HCT116 (cell line): Measurements from ENCODE around the gene GREB1L. TPM values are rescaled to one million over a fixed set of nuclear protein-coding genes. Genes with fewer than 3 reads are reported as not detected.

Source experiments
- ATAC-seq: fragments of 200-7000 bp; cut with Tn5 transposase; 2 replicates; pipeline ENCODE4 v1.9.1; 2020; ENCODE audit warnings: mild to moderate bottlenecking, moderate library complexity
- BruUV-seq: library from RNA; stranded (reverse); fragments of 400-500 nt; replicated peaks from 2 replicates; lab custom pipeline; 2021; lab: Mats Ljungman, UMichigan
- CTCF ChIA-PET: fragments of 300-600 bp; sonication (Branson Sonifier 250); formaldehyde crosslinking; loops from one replicate; lab custom pipeline; 2021; ENCODE audit warnings: antibody characterized with exemption; lab: Charles Lee
- POLR2A ChIA-PET: fragments of 300-600, 350-600 bp; sonication (Branson Sonifier 250); formaldehyde crosslinking; loops from one replicate; lab custom pipeline; 2021; ENCODE audit warnings: antibody characterized with exemption; lab: Charles Lee
- RAD21 ChIA-PET, 2 experiments: fragments of 300-600 bp; sonication (Branson Sonifier 250); formaldehyde crosslinking; loops; one replicate each; lab custom pipeline; 2023; ENCODE audit warnings: low total read pairs in 2 of 2; ENCODE audit not compliant: uncharacterized antibody in 2 of 2, unreplicated experiment in 2 of 2, low non-redundant PET in 1 of 2; lab: Charles Lee
- DNase-seq: peaks from one replicate; pipeline ENCODE4 v3.0.0-alpha.2; 2010; ENCODE audit warnings: low read depth, low spot score
- H2AFZ ChIP-seq: fragments of 200-600 bp; shearing (Covaris generic), sonication (generic); 2 replicates; pipeline ENCODE4 v1.6.1; 2017; ENCODE audit warnings: low read depth, mixed run types, mixed read lengths, antibody characterized with exemption, low read length; ENCODE audit not compliant: poor library complexity, severe bottlenecking
- H3K27ac ChIP-seq: 2 replicates; pipeline ENCODE4 v1.5.1; 2012; ENCODE audit warnings: low read depth, low read length
- H3K27me3 ChIP-seq: fragments of 200-600 bp; sonication (generic); 2 replicates; pipeline ENCODE4 v1.6.1; 2016; ENCODE audit warnings: mixed run types, low read length, mixed read lengths; ENCODE audit not compliant: insufficient read depth
- H3K36me3 ChIP-seq, 2 experiments: fragments of 200-500 bp in 1 of 2; fragments of 200-600 bp in 1 of 2; sonication (Bioruptor generic) in 1 of 2; sonication (generic) in 1 of 2; 2 replicates each; pipeline versions ENCODE4 v1.5.1 to v1.6.1; 2014 to 2016; ENCODE audit warnings: low read length in 2 of 2, inconsistent platforms in 1 of 2, mixed read lengths in 1 of 2, mixed run types in 1 of 2; ENCODE audit not compliant: insufficient read depth in 2 of 2, control insufficient read depth in 1 of 2
- H3K4me1 ChIP-seq, 2 experiments: fragments of 200-600 bp in 1 of 2; sonication (generic) in 1 of 2; 2 replicates each; pipeline versions ENCODE4 v1.5.1 to v1.6.1; 2012 to 2017; ENCODE audit warnings: low read length in 2 of 2, inconsistent platforms in 1 of 2, mild to moderate bottlenecking in 1 of 2, mixed read lengths in 1 of 2, mixed run types in 1 of 2, moderate library complexity in 1 of 2; ENCODE audit not compliant: insufficient read depth in 2 of 2, control insufficient read depth in 1 of 2
- H3K4me2 ChIP-seq: fragments of 200-600 bp; sonication (generic); 2 replicates; pipeline ENCODE4 v1.6.1; 2017; ENCODE audit warnings: mixed run types, low read length, mixed read lengths
- H3K4me3 ChIP-seq, 2 experiments: fragments of 200-600 bp in 1 of 2; sonication (generic) in 1 of 2; replicated peaks in 1 of 2; 2 replicates each; pipeline ENCODE4 v1.5.1; 2011 to 2016; ENCODE audit warnings: low read length in 2 of 2, control low read depth in 1 of 2, low read depth in 1 of 2, mild to moderate bottlenecking in 1 of 2, mixed read lengths in 1 of 2, mixed run types in 1 of 2
- H3K79me2 ChIP-seq: fragments of 200-600 bp; sonication (generic); 2 replicates; pipeline ENCODE4 v1.6.1; 2017; ENCODE audit warnings: mild to moderate bottlenecking, mixed run types, low read length, moderate library complexity, mixed read lengths; ENCODE audit not compliant: insufficient read depth
- H3K9ac ChIP-seq: fragments of 200-600 bp; sonication (generic); 2 replicates; pipeline ENCODE4 v1.6.1; 2016; ENCODE audit warnings: low read length, mixed read lengths
- H3K9me2 ChIP-seq: fragments of 200-600 bp; sonication (generic), shearing (Covaris generic); 2 replicates; pipeline ENCODE4 v1.6.1; 2017; ENCODE audit warnings: mixed run types, mild to moderate bottlenecking, moderate library complexity; ENCODE audit not compliant: insufficient read depth
- H3K9me3 ChIP-seq, 2 experiments: fragments of 200-500 bp in 1 of 2; fragments of 200-600 bp in 1 of 2; sonication (Bioruptor generic) in 1 of 2; sonication (generic) in 1 of 2; 2 replicates each; pipeline ENCODE4 v1.6.1; 2014 to 2017; ENCODE audit warnings: low read length in 2 of 2, mixed read lengths in 2 of 2, inconsistent platforms in 1 of 2, low read depth in 1 of 2, mild to moderate bottlenecking in 1 of 2, mixed run types in 1 of 2, moderate library complexity in 1 of 2; ENCODE audit not compliant: control insufficient read depth in 1 of 2, insufficient read depth in 1 of 2
- H4K20me1 ChIP-seq: fragments of 200-600 bp; sonication (generic), shearing (Covaris generic); 2 replicates; pipeline ENCODE4 v1.6.1; 2017; ENCODE audit warnings: mixed run types, mild to moderate bottlenecking, moderate library complexity; ENCODE audit not compliant: insufficient read depth
- CEBPB ChIP-seq: IDR thresholded peaks from 2 replicates; pipeline ENCODE4 v1.6.1; 2012; ENCODE audit warnings: low read depth
- EGR1 ChIP-seq: IDR thresholded peaks from 2 replicates; pipeline ENCODE4 v1.6.1; 2012; ENCODE audit warnings: low read depth
- EZH2 ChIP-seq: fragments of 200-600 bp; sonication (generic); IDR thresholded peaks from 2 replicates; pipeline ENCODE4 v1.6.1; 2017; ENCODE audit warnings: antibody characterized with exemption, mixed run types
- EZH2phosphoT487 ChIP-seq: fragments of 200-600 bp; IDR thresholded peaks from 2 replicates; pipeline ENCODE4 v1.6.1; 2018; ENCODE audit warnings: antibody characterized with exemption, borderline replicate concordance
- FOSL1 ChIP-seq: IDR thresholded peaks from 2 replicates; pipeline ENCODE4 v1.6.1; 2012; ENCODE audit warnings: low read depth
- POLR2A ChIP-seq: IDR thresholded peaks from 2 replicates; pipeline ENCODE4 v1.7.0; 2011; ENCODE audit warnings: borderline replicate concordance; ENCODE audit not compliant: insufficient read depth, insufficient read length; ENCODE audit errors: extremely low read depth
- RAD21 ChIP-seq: IDR thresholded peaks from 2 replicates; pipeline ENCODE4 v1.6.1; 2012; ENCODE audit warnings: low read depth, mild to moderate bottlenecking
- SIN3A ChIP-seq: IDR thresholded peaks from 2 replicates; pipeline ENCODE4 v1.6.1; 2012; ENCODE audit warnings: low read depth
- SP1 ChIP-seq: IDR thresholded peaks from 2 replicates; pipeline ENCODE4 v1.6.1; 2012; ENCODE audit warnings: low read depth
- SRF ChIP-seq: IDR thresholded peaks from 2 replicates; pipeline ENCODE4 v1.6.1; 2012; ENCODE audit warnings: low read depth
- TCF7L2 ChIP-seq: IDR thresholded peaks from 2 replicates; pipeline ENCODE4 v1.7.0; 2011; ENCODE audit warnings: borderline replicate concordance, inconsistent platforms; ENCODE audit not compliant: insufficient read depth, insufficient read length; ENCODE audit errors: extremely low read depth
- YY1 ChIP-seq: IDR thresholded peaks from 2 replicates; pipeline ENCODE4 v1.6.1; 2011; ENCODE audit warnings: low read length, low read depth, moderate library complexity, mild to moderate bottlenecking; ENCODE audit not compliant: insufficient replicate concordance; ENCODE audit errors: extremely low read depth
- ZFX ChIP-seq: fragments of 450-650 bp; IDR thresholded peaks from 2 replicates; pipeline ENCODE4 v1.6.1; 2017
- ZNF274 ChIP-seq: fragments of 200-500 bp; sonication (Bioruptor generic); IDR thresholded peaks from 2 replicates; pipeline ENCODE4 v1.6.1; 2014; ENCODE audit warnings: mild to moderate bottlenecking, low read depth, low read length, inconsistent platforms
- intact Hi-C: fragments of 100-400 bp; cut with micrococcal nuclease; formaldehyde crosslinking; loops from 2 replicates; pipeline ENCODE4 v1.10.0; 2022
- total RNA-seq: library from RNA; stranded (reverse); gene quantifications from one replicate; pipeline ENCODE4 v1.2.1, GENCODE V29; 2021; ENCODE audit not compliant: unreplicated experiment
- TF ChIP-seq, protein P1 (sequence below), 3 experiments: fragments of 200-600 bp in 1 of 3; sonication (generic) in 1 of 3; IDR thresholded peaks in 2 of 3; conservative IDR thresholded peaks in 1 of 3; 2 replicates each; pipeline ENCODE4 v1.5.1; 2012 to 2017; ENCODE audit warnings: low read depth in 2 of 3, low read length in 2 of 3, antibody characterized with exemption in 1 of 3, borderline replicate concordance in 1 of 3, control low read depth in 1 of 3, mild to moderate bottlenecking in 1 of 3, mixed read lengths in 1 of 3, mixed run types in 1 of 3, moderate library complexity in 1 of 3; ENCODE audit not compliant: insufficient read depth in 1 of 3
- TF ChIP-seq, protein P2 (sequence below): IDR thresholded peaks from 2 replicates; pipeline ENCODE4 v1.6.1; 2012
- TF ChIP-seq, protein P3 (sequence below): IDR thresholded peaks from 2 replicates; pipeline ENCODE4 v1.6.1; 2012
- TF ChIP-seq, protein P4 (sequence below): IDR thresholded peaks from 2 replicates; pipeline ENCODE4 v1.6.1; 2012; ENCODE audit warnings: low read depth

The GREB1L gene
- total RNA-seq, 1 experiment from 2014 or later = 12.2 TPM

DNA sequence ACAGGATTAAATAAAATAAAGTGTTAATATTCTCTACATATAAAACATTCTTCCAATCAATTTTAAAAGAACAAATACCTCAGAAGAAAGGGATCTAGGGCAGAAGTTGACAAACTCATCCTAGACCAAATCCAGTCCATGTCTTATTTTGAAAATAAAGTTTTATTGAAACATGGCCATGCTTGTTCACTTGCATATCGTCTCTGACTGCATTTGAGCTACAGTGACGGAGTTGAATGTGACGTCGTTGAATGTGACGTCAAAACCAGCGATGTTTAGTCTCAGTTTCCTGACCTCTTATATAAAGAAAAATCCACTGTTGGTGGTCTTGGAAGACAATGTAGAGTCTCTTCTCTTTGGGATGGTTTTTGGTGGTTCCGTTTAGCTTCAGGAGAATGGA lies 33.6 kb downstream of the GREB1L start:
- Histone ChIP-seq H4K20me1 (no peaks in the 10 kb centered on the region), H3K4me2 (no peak overlapping the region), H3K9me2 (no peaks in the 10 kb centered on the region), H3K36me3 (no peaks in the 10 kb centered on the region), H3K9ac (no peak overlapping the region), H3K79me2 (no peaks in the 10 kb centered on the region; the same call in 1 of the 2 replicates), H3K4me3 (no peak overlapping the region), H2AFZ (no peak overlapping the region), H3K4me1 (peaks cover under 1 to 2% of the 10 kb centered on the region in 2 experiments; a peak in 2 of 4 replicates), H3K27me3 (no peaks in the 10 kb centered on the region), H3K27ac (no peak overlapping the region), H3K9me3 (no peaks in the 10 kb centered on the region)
- TF ChIP-seq, protein P1, sequence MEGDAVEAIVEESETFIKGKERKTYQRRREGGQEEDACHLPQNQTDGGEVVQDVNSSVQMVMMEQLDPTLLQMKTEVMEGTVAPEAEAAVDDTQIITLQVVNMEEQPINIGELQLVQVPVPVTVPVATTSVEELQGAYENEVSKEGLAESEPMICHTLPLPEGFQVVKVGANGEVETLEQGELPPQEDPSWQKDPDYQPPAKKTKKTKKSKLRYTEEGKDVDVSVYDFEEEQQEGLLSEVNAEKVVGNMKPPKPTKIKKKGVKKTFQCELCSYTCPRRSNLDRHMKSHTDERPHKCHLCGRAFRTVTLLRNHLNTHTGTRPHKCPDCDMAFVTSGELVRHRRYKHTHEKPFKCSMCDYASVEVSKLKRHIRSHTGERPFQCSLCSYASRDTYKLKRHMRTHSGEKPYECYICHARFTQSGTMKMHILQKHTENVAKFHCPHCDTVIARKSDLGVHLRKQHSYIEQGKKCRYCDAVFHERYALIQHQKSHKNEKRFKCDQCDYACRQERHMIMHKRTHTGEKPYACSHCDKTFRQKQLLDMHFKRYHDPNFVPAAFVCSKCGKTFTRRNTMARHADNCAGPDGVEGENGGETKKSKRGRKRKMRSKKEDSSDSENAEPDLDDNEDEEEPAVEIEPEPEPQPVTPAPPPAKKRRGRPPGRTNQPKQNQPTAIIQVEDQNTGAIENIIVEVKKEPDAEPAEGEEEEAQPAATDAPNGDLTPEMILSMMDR (IDR thresholded peaks at IDR 0.05 in 2 of 3, conservative IDR thresholded peaks at IDR 0.05 in 1 of 3; ENCODE audit: borderline replicate concordance in 1 of 3, insufficient read depth in 1 of 3, low read depth in 2 of 3, low read length in 2 of 3) = no peak
- TF ChIP-seq FOSL1 = no peak
- TF ChIP-seq, protein P2, sequence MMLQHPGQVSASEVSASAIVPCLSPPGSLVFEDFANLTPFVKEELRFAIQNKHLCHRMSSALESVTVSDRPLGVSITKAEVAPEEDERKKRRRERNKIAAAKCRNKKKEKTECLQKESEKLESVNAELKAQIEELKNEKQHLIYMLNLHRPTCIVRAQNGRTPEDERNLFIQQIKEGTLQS = no peak
- TF ChIP-seq SIN3A = no peak
- TF ChIP-seq CEBPB = no peak
- no peak for TF ChIP-seq EGR1
- no peak for TF ChIP-seq ZNF274
- TF ChIP-seq SRF = no peak
- TF ChIP-seq POLR2A = no peak
- no peak for TF ChIP-seq YY1
- no peak for TF ChIP-seq ZFX
- no peak for TF ChIP-seq TCF7L2
- TF ChIP-seq, protein P3, sequence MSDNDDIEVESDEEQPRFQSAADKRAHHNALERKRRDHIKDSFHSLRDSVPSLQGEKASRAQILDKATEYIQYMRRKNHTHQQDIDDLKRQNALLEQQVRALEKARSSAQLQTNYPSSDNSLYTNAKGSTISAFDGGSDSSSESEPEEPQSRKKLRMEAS = no peak
- no peak for TF ChIP-seq SP1
- no peak for TF ChIP-seq RAD21
- no peak for TF ChIP-seq EZH2phosphoT487
- TF ChIP-seq, protein P4, sequence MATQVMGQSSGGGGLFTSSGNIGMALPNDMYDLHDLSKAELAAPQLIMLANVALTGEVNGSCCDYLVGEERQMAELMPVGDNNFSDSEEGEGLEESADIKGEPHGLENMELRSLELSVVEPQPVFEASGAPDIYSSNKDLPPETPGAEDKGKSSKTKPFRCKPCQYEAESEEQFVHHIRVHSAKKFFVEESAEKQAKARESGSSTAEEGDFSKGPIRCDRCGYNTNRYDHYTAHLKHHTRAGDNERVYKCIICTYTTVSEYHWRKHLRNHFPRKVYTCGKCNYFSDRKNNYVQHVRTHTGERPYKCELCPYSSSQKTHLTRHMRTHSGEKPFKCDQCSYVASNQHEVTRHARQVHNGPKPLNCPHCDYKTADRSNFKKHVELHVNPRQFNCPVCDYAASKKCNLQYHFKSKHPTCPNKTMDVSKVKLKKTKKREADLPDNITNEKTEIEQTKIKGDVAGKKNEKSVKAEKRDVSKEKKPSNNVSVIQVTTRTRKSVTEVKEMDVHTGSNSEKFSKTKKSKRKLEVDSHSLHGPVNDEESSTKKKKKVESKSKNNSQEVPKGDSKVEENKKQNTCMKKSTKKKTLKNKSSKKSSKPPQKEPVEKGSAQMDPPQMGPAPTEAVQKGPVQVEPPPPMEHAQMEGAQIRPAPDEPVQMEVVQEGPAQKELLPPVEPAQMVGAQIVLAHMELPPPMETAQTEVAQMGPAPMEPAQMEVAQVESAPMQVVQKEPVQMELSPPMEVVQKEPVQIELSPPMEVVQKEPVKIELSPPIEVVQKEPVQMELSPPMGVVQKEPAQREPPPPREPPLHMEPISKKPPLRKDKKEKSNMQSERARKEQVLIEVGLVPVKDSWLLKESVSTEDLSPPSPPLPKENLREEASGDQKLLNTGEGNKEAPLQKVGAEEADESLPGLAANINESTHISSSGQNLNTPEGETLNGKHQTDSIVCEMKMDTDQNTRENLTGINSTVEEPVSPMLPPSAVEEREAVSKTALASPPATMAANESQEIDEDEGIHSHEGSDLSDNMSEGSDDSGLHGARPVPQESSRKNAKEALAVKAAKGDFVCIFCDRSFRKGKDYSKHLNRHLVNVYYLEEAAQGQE = no peak
- no peak for TF ChIP-seq EZH2
- ChIA-PET RAD21 (no interaction called here), POLR2A (no interaction called here), CTCF (no interaction called here)
- BruUV-seq = no TSS peak
- DNase-seq (no peak), ATAC-seq (no peak)
- intact Hi-C loops = no loop called here
